Prostate gland (tissue), 2 donors: Measurements from ENCODE around the gene SDC3. TPM values are rescaled to one million over a fixed set of nuclear protein-coding genes. Genes with fewer than 3 reads are reported as not detected.

Source experiments
- DNase-seq: peaks from one replicate; pipeline ENCODE4 v3.0.0-alpha.2; 2019; ENCODE audit warnings: low spot score
- H3K27ac ChIP-seq, 2 donors: fragments of 200-600 bp; sonication (generic); 2 replicates each; pipeline ENCODE4 v1.5.1; 2017 to 2019
- H3K27me3 ChIP-seq: fragments of 200-600 bp; sonication (generic); replicated peaks from 2 replicates; pipeline ENCODE4 v1.5.1; 2019; ENCODE audit not compliant: insufficient read depth
- H3K36me3 ChIP-seq, 2 donors: fragments of 200-600 bp; sonication (generic); 1 replicate in 1 of 2; 2 replicates in 1 of 2; pipeline versions ENCODE4 v1.5.1 to v1.8.1; 2017 to 2019
- H3K4me1 ChIP-seq: fragments of 200-600 bp; sonication (generic); replicated peaks from 2 replicates; pipeline ENCODE4 v1.5.1; 2019
- H3K4me3 ChIP-seq, 2 donors: fragments of 200-600 bp; sonication (generic); 2 replicates each; pipeline ENCODE4 v1.5.1; 2017 to 2019
- H3K9me3 ChIP-seq: fragments of 200-600 bp; sonication (generic); 2 replicates; pipeline ENCODE4 v1.5.1; 2017
- POLR2A ChIP-seq: fragments of 450-650 bp; IDR thresholded peaks from one replicate; pipeline ENCODE4 v1.6.1; 2016; ENCODE audit warnings: antibody characterized with exemption, mild to moderate bottlenecking
- POLR2AphosphoS5 ChIP-seq: sonication (generic); formaldehyde crosslinking; IDR thresholded peaks from one replicate; pipeline ENCODE4 v1.6.1; 2017; ENCODE audit warnings: antibody characterized with exemption
- WGBS: methylation state at CpG from one replicate; pipeline ENCODE4 v1.1.5; 2018; 5-methylcytosine and 5-hydroxymethylcytosine counted together
- intact Hi-C: fragments of 100-400 bp; cut with DNase I; formaldehyde crosslinking; loops from one replicate; pipeline ENCODE4 v1.14.2; 2022
- total RNA-seq, 2 donors: library from RNA; depleted of rRNA; stranded (reverse); fragments of >200 nt; gene quantifications; one replicate each; pipeline ENCODE4 v1.1.0, GENCODE V29; 2016
- TF ChIP-seq, protein P1 (sequence below), 4 experiments: fragments of 200-600 bp in 2 of 4; fragments of 450-650 bp in 2 of 4; sonication (generic) in 2 of 4; IDR thresholded peaks; 1 replicate in 3 of 4; 2 replicates in 1 of 4; pipeline ENCODE4 v1.5.1; 2016 to 2019; ENCODE audit warnings: antibody characterized with exemption in 4 of 4, mild to moderate bottlenecking in 2 of 4, moderate library complexity in 2 of 4

Gene SDC3
- total RNA-seq, 2 donors from 2014 or later: 25.5 to 39.6 TPM

DNA sequence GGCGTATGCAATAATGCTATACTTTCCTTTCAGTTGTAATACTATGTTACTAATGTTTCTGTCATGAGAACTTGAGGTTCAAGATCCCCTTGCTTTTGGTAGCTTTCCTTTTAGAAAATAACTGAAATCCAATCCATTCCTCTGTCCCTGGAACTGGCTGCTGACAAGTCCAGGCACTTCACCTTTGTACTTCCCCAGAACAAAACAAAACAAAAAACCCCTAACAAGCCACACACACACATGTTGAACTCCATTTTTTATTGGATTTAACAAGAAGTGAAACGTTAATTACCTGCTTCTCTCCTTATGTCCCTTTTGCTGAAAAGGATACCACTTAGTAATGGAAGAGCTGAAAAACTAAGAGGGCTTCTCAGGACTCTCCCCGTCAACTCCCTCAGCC lies 26.1 kb upstream of the SDC3 start:
- no peak overlapping the region for H3K4me3 ChIP-seq
- intact Hi-C loops: loop anchor here (10.0 kb wide), 1 partner anchor 130 kb away; the partner anchor contains the start of gene PUM1
- no peaks in the 10 kb centered on the region for H3K27me3 ChIP-seq
- H3K36me3 ChIP-seq: peaks cover 0 to 4% of the 10 kb centered on the region in 2 donors
- no peaks in the 10 kb centered on the region for H3K9me3 ChIP-seq
- 47% methylated on average over 3 of the region's 3 CpGs for WGBS
- TF ChIP-seq POLR2A (no peak), POLR2AphosphoS5 (no peak)
- TF ChIP-seq, protein P1, sequence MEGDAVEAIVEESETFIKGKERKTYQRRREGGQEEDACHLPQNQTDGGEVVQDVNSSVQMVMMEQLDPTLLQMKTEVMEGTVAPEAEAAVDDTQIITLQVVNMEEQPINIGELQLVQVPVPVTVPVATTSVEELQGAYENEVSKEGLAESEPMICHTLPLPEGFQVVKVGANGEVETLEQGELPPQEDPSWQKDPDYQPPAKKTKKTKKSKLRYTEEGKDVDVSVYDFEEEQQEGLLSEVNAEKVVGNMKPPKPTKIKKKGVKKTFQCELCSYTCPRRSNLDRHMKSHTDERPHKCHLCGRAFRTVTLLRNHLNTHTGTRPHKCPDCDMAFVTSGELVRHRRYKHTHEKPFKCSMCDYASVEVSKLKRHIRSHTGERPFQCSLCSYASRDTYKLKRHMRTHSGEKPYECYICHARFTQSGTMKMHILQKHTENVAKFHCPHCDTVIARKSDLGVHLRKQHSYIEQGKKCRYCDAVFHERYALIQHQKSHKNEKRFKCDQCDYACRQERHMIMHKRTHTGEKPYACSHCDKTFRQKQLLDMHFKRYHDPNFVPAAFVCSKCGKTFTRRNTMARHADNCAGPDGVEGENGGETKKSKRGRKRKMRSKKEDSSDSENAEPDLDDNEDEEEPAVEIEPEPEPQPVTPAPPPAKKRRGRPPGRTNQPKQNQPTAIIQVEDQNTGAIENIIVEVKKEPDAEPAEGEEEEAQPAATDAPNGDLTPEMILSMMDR (IDR thresholded peaks at IDR 0.05): no peak
- H3K4me1 ChIP-seq: no peaks in the 10 kb centered on the region
- peak overlapping the region; percentile 39 to 55 for H3K27ac ChIP-seq
- DNase-seq: no peak

DNA sequence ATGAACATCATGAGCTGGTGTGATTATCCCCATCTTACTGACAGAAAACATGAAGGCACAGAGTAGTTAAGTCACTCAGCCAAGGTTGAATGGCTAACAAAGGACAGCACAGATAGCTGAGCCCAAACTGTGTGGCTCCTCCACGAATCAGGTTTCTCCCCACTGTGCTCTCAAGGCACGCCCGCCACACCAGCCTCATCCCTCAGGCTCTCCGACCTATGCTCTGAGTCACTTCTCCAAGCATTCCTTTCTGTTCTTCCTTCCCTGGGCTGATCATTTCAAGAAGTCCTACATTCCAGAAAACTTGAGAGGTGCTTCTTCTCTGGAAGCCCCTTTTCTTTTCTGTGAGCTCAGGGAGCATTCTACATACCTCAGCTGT lies 25.3 kb upstream of the SDC3 start:
- Histone ChIP-seq H3K27me3 (no peaks in the 10 kb centered on the region), H3K9me3 (no peaks in the 10 kb centered on the region), H3K4me1 (no peaks in the 10 kb centered on the region), H3K36me3 (peaks cover 0 to 4% of the 10 kb centered on the region in 2 donors), H3K4me3 (no peak overlapping the region), H3K27ac (peak overlapping the region; percentile 39 to 55)
- intact Hi-C loops: loop anchor here (10.0 kb wide), 1 partner anchor 131 kb away; the partner anchor contains the start of gene PUM1
- 48% methylated on average over 4 of the region's 4 CpGs for WGBS
- no peak for DNase-seq
- no peak for TF ChIP-seq POLR2AphosphoS5
- no peak for TF ChIP-seq POLR2A
- TF ChIP-seq, protein P1 (IDR thresholded peaks at IDR 0.05): no peak

DNA sequence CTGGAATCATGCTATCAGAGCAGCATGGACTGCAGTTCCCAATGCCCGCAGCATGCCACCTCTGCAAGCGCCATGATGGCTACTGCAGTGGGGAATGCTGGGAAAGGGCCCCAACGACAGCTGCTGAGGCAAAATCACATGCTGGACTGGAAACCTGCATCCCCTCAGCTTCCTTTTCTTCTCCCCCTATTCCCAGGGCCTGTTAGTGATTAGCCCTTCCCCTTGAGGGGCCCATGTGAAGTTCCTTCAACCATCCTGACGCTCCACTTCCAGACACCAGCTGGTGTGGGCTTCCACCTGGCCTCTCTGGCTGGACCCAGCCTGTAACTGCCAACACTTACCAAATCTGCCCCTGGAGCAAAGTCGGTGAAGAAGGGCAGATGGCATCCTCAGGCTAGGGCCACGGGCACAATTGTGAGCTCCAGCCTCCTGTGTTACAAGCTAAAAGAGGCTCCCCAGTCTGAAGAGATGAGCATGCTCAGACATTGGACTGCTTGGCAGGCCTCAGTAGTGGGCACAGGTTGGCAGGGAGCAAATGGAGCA lies 22.1 kb upstream of the SDC3 start:
- no peaks in the 10 kb centered on the region for H3K27me3 ChIP-seq
- TF ChIP-seq POLR2A (no peak), POLR2AphosphoS5 (no peak)
- TF ChIP-seq, protein P1 (IDR thresholded peaks at IDR 0.05): no peak
- H3K36me3 ChIP-seq: no peaks in the 10 kb centered on the region
- no peak for DNase-seq
- H3K27ac ChIP-seq: no peak overlapping the region
- H3K4me3 ChIP-seq: no peak overlapping the region
- no peaks in the 10 kb centered on the region for H3K9me3 ChIP-seq
- intact Hi-C loops: loop anchor here (10.0 kb wide), 1 partner anchor 134 kb away; the partner anchor contains the start of gene PUM1
- H3K4me1 ChIP-seq: no peaks in the 10 kb centered on the region
- 72% methylated on average over 6 of the region's 6 CpGs for WGBS

DNA sequence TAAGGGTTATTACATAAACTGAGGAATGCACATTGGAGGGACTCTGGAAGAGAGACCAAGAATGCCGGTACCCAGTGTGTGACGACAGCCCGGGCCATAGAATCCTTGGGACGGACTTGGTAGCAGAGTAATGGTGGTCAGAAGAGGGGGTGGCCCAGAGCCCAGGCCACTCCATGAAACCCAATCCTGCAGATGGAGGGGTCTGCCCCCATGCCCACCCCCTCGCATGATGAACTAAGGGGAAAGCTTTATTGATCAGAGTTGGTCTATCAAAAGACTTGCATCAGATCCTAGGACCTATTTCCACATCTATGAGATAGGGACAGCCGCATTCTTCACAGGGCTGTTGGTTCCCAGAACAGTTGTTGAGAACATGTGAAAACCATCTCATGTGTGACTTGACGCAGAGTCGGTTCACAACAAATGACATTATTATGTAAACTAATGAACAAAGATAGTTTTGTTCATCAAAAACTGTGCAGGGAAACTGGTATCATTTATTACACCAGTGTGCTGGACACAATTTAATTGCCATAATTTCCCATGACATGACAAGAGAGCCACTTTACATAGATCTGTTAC lies 21.5 kb upstream of the SDC3 start:
- Histone ChIP-seq H3K4me1 (no peaks in the 10 kb centered on the region), H3K4me3 (no peak overlapping the region), H3K27ac (no peak overlapping the region), H3K9me3 (no peaks in the 10 kb centered on the region), H3K27me3 (no peaks in the 10 kb centered on the region), H3K36me3 (no peaks in the 10 kb centered on the region)
- TF ChIP-seq POLR2A: no peak
- no peak for TF ChIP-seq POLR2AphosphoS5
- TF ChIP-seq, protein P1 (IDR thresholded peaks at IDR 0.05): no peak
- intact Hi-C loops: loop anchor here (5.0 to 10.0 kb wide), 2 partner anchors 47 to 135 kb away; partner anchors contain the start of gene PUM1
- 74% methylated on average over 8 of the region's 8 CpGs for WGBS
- DNase-seq: no peak
